ENCODE results near the gene ADGRL3. TPM values are rescaled to one million over a fixed set of nuclear protein-coding genes. Genes with fewer than 3 reads are reported as not detected.

The ADGRL3 gene
- total RNA-seq, 1 experiment from 2014 or later = not detected

GRCh38 chr4:61531188-61531587 lies 331.1 kb downstream of the ADGRL3 start:
- Histone ChIP-seq H3K4me3 (no peak overlapping the region), H3K27ac (no peak overlapping the region), H3K36me3 (no peaks in the 10 kb centered on the region), H3K9me3 (replicated peaks) (no peaks in the 10 kb centered on the region), H3K27me3 (replicated peaks) (no peaks in the 10 kb centered on the region), H3K4me1 (replicated peaks) (no peaks in the 10 kb centered on the region)
- DNase-seq (ENCODE audit: low read depth in 1 of 2, low spot score in 2 of 2) = no peak

GRCh38 chr4:61532336-61533000 lies 332.3 kb downstream of the ADGRL3 start:
- Histone ChIP-seq H3K27me3 (replicated peaks) (no peaks in the 10 kb centered on the region), H3K4me1 (replicated peaks) (no peaks in the 10 kb centered on the region), H3K4me3 (no peak overlapping the region), H3K9me3 (replicated peaks) (no peaks in the 10 kb centered on the region), H3K36me3 (no peaks in the 10 kb centered on the region), H3K27ac (no peak overlapping the region)
- DNase-seq (ENCODE audit: low read depth in 1 of 2, low spot score in 2 of 2) = no peak

- H3K9me3 ChIP-seq (replicated peaks) = no peaks in the 10 kb centered on the region
- H3K4me1 ChIP-seq (replicated peaks) = no peaks in the 10 kb centered on the region
- DNase-seq (ENCODE audit: low read depth in 1 of 2, low spot score in 2 of 2) = no peak
- no peaks in the 10 kb centered on the region for H3K36me3 ChIP-seq
- H3K4me3 ChIP-seq = no peak overlapping the region
- H3K27ac ChIP-seq = no peak overlapping the region
- H3K27me3 ChIP-seq (replicated peaks) = no peaks in the 10 kb centered on the region
These were observed 333.0 kb downstream of the ADGRL3 start for GRCh38 chr4:61533140-61533539.

- H3K27ac ChIP-seq = no peak overlapping the region
- no peak for DNase-seq (ENCODE audit: low read depth in 1 of 2, low spot score in 2 of 2)
- H3K9me3 ChIP-seq (replicated peaks) = no peaks in the 10 kb centered on the region
- no peaks in the 10 kb centered on the region for H3K27me3 ChIP-seq (replicated peaks)
- no peaks in the 10 kb centered on the region for H3K36me3 ChIP-seq
- no peaks in the 10 kb centered on the region for H3K4me1 ChIP-seq (replicated peaks)
- H3K4me3 ChIP-seq = no peak overlapping the region
These were observed 340.8 kb downstream of the ADGRL3 start for GRCh38 chr4:61540944-61541343.

- Histone ChIP-seq H3K9me3 (replicated peaks) (no peaks in the 10 kb centered on the region), H3K27me3 (replicated peaks) (no peaks in the 10 kb centered on the region), H3K27ac (no peak overlapping the region), H3K36me3 (no peaks in the 10 kb centered on the region), H3K4me1 (replicated peaks) (no peaks in the 10 kb centered on the region), H3K4me3 (no peak overlapping the region)
- no peak for DNase-seq (ENCODE audit: low read depth in 1 of 2, low spot score in 2 of 2)
These were observed 341.3 kb downstream of the ADGRL3 start for GRCh38 chr4:61541459-61541858.

GRCh38 chr4:61543976-61544375 lies 343.9 kb downstream of the ADGRL3 start:
- DNase-seq (ENCODE audit: low read depth in 1 of 2, low spot score in 2 of 2) = no peak
- no peaks in the 10 kb centered on the region for H3K9me3 ChIP-seq (replicated peaks)
- H3K4me3 ChIP-seq = no peak overlapping the region
- H3K27me3 ChIP-seq (replicated peaks) = no peaks in the 10 kb centered on the region
- H3K4me1 ChIP-seq (replicated peaks) = no peaks in the 10 kb centered on the region
- no peaks in the 10 kb centered on the region for H3K36me3 ChIP-seq
- H3K27ac ChIP-seq = no peak overlapping the region

- Histone ChIP-seq H3K27ac (no peak overlapping the region), H3K27me3 (replicated peaks) (no peaks in the 10 kb centered on the region), H3K36me3 (no peaks in the 10 kb centered on the region), H3K4me1 (replicated peaks) (no peaks in the 10 kb centered on the region), H3K9me3 (replicated peaks) (no peaks in the 10 kb centered on the region), H3K4me3 (no peak overlapping the region)
- no peak for DNase-seq (ENCODE audit: low read depth in 1 of 2, low spot score in 2 of 2)
These were observed 345.9 kb downstream of the ADGRL3 start for GRCh38 chr4:61545902-61546480.

GRCh38 chr4:61549336-61549735 lies 349.2 kb downstream of the ADGRL3 start:
- no peak overlapping the region for H3K4me3 ChIP-seq
- no peaks in the 10 kb centered on the region for H3K27me3 ChIP-seq (replicated peaks)
- H3K36me3 ChIP-seq = no peaks in the 10 kb centered on the region
- H3K9me3 ChIP-seq (replicated peaks) = no peaks in the 10 kb centered on the region
- no peak overlapping the region for H3K27ac ChIP-seq
- no peak for DNase-seq (ENCODE audit: low read depth in 1 of 2, low spot score in 2 of 2)
- H3K4me1 ChIP-seq (replicated peaks) = no peaks in the 10 kb centered on the region

GRCh38 chr4:61553557-61554125 lies 353.5 kb downstream of the ADGRL3 start:
- Histone ChIP-seq H3K36me3 (no peaks in the 10 kb centered on the region), H3K4me1 (replicated peaks) (no peaks in the 10 kb centered on the region), H3K27me3 (replicated peaks) (no peaks in the 10 kb centered on the region), H3K9me3 (replicated peaks) (no peaks in the 10 kb centered on the region; the same call in 1 of the 2 replicates), H3K27ac (no peak overlapping the region), H3K4me3 (no peak overlapping the region)
- DNase-seq (ENCODE audit: low read depth in 1 of 2, low spot score in 2 of 2) = no peak

GRCh38 chr4:61555789-61556188 lies 355.7 kb downstream of the ADGRL3 start:
- DNase-seq (ENCODE audit: low read depth in 1 of 2, low spot score in 2 of 2) = no peak

GRCh38 chr4:61556277-61556676 lies 356.2 kb downstream of the ADGRL3 start:
- Histone ChIP-seq H3K27me3 (replicated peaks) (no peaks in the 10 kb centered on the region), H3K4me3 (no peak overlapping the region), H3K27ac (no peak overlapping the region), H3K36me3 (no peaks in the 10 kb centered on the region), H3K4me1 (replicated peaks) (no peaks in the 10 kb centered on the region), H3K9me3 (replicated peaks) (no peaks in the 10 kb centered on the region; the same call in 1 of the 2 replicates)
- no peak for DNase-seq (ENCODE audit: low read depth in 1 of 2, low spot score in 2 of 2)

More at GRCh38 chr4:61555789-61556188, 355.7 kb downstream of the ADGRL3 start:
- Histone ChIP-seq H3K4me3 (no peak overlapping the region), H3K27ac (no peak overlapping the region), H3K9me3 (replicated peaks) (no peaks in the 10 kb centered on the region; the same call in 1 of the 2 replicates), H3K4me1 (replicated peaks) (no peaks in the 10 kb centered on the region), H3K36me3 (no peaks in the 10 kb centered on the region), H3K27me3 (replicated peaks) (no peaks in the 10 kb centered on the region)

- no peaks in the 10 kb centered on the region for H3K4me1 ChIP-seq (replicated peaks)
- H3K27me3 ChIP-seq (replicated peaks) = no peaks in the 10 kb centered on the region
- no peaks in the 10 kb centered on the region for H3K36me3 ChIP-seq
- no peaks in the 10 kb centered on the region; the same call in 1 of the 2 replicates for H3K9me3 ChIP-seq (replicated peaks)
- H3K27ac ChIP-seq = no peak overlapping the region
- H3K4me3 ChIP-seq = no peak overlapping the region
- no peak for DNase-seq (ENCODE audit: low read depth in 1 of 2, low spot score in 2 of 2)
These were observed 359.3 kb downstream of the ADGRL3 start for GRCh38 chr4:61559396-61559795.

- Histone ChIP-seq H3K4me3 (no peak overlapping the region), H3K27ac (no peak overlapping the region), H3K4me1 (replicated peaks) (no peaks in the 10 kb centered on the region), H3K27me3 (replicated peaks) (no peaks in the 10 kb centered on the region), H3K36me3 (no peaks in the 10 kb centered on the region), H3K9me3 (replicated peaks) (no peaks in the 10 kb centered on the region)
- no peak for DNase-seq (ENCODE audit: low read depth in 1 of 2, low spot score in 2 of 2)
These were observed 360.9 kb downstream of the ADGRL3 start for GRCh38 chr4:61561028-61561427.

- Histone ChIP-seq H3K9me3 (replicated peaks) (no peaks in the 10 kb centered on the region), H3K36me3 (no peaks in the 10 kb centered on the region), H3K27me3 (replicated peaks) (no peaks in the 10 kb centered on the region), H3K4me1 (replicated peaks) (no peaks in the 10 kb centered on the region), H3K4me3 (no peak overlapping the region), H3K27ac (no peak overlapping the region)
- peak in 1 of 2 experiments; percentile 27 for DNase-seq (ENCODE audit: low read depth in 1 of 2, low spot score in 2 of 2)
These were observed 371.8 kb downstream of the ADGRL3 start for GRCh38 chr4:61571761-61572559.
